Aorta (tissue), 5 donors: Measurements from ENCODE around the gene PSMF1. TPM values are rescaled to one million over a fixed set of nuclear protein-coding genes. Genes with fewer than 3 reads are reported as not detected.

Source experiments
- ATAC-seq: fragments of 200-7000 bp; cut with Tn5 transposase; one replicate; pipeline ENCODE4 v1.9.1; 2022; ENCODE audit warnings: moderate library complexity; ENCODE audit not compliant: low FRiP score
- DNase-seq, 2 donors: peaks; one replicate each; pipeline ENCODE4 v3.0.0-alpha.2; 2020
- H3K27ac ChIP-seq, 2 donors: one replicate each; pipeline ENCODE4 v1.5.1; 2013; ENCODE audit warnings: low read length in 2 of 2, mild to moderate bottlenecking in 2 of 2, moderate library complexity in 2 of 2, control low read depth in 1 of 2, inconsistent platforms in 1 of 2, low read depth in 1 of 2
- H3K27me3 ChIP-seq, 2 donors: one replicate each; pipeline ENCODE4 v1.6.1; 2013; ENCODE audit warnings: control low read depth in 1 of 2, low read length in 1 of 2, mild to moderate bottlenecking in 1 of 2, moderate library complexity in 1 of 2; ENCODE audit not compliant: insufficient read depth in 2 of 2, control insufficient read depth in 1 of 2
- H3K36me3 ChIP-seq, 2 donors: one replicate each; pipeline ENCODE4 v1.6.1; 2013; ENCODE audit warnings: control low read depth in 1 of 2, low read length in 1 of 2, mild to moderate bottlenecking in 1 of 2; ENCODE audit not compliant: insufficient read depth in 2 of 2, control insufficient read depth in 1 of 2
- H3K4me1 ChIP-seq, 2 donors: one replicate each; pipeline ENCODE4 v1.6.1; 2013; ENCODE audit warnings: low read length in 2 of 2, control low read depth in 1 of 2, mild to moderate bottlenecking in 1 of 2, moderate library complexity in 1 of 2; ENCODE audit not compliant: insufficient read depth in 2 of 2, control insufficient read depth in 1 of 2
- H3K4me3 ChIP-seq, 2 donors: one replicate each; pipeline ENCODE4 v1.5.1; 2013; ENCODE audit warnings: low read length in 2 of 2, control low read depth in 1 of 2, mild to moderate bottlenecking in 1 of 2
- H3K9me3 ChIP-seq: one replicate; pipeline ENCODE4 v1.6.1; 2013; ENCODE audit warnings: mild to moderate bottlenecking, low read length; ENCODE audit not compliant: control insufficient read depth
- WGBS, 2 donors: extraction: QIAGEN DNeasy Blood & Tissue Kit; methylation state at CpG; one replicate each; pipeline ENCODE4 v1.1.7; 2013; 5-methylcytosine and 5-hydroxymethylcytosine counted together
- intact Hi-C, 2 donors: fragments of 100-400 bp; cut with DNase I; formaldehyde crosslinking; loops; one replicate each; pipeline versions ENCODE4 v1.14.2 to v1.15.0; 2022
- polyA plus RNA-seq, 2 donors: library from polyadenylated mRNA; stranded (reverse); fragments of 200-250 nt; gene quantifications; one replicate each; pipeline ENCODE4 v1.2.3, GENCODE V29; 2013
- total RNA-seq, 2 donors: library from RNA; stranded (reverse); fragmentation: NEBNext Ultra II Directional; extraction: Animal tissue kit (Norgen Biotek cat#: 25700); gene quantifications; one replicate each; pipeline ENCODE4 v1.2.1, GENCODE V29; 2021
- donor health status: healthy with polysubstance abuse.
- donor health status: Bipolar disorder and iron deficiency.
- donor health status: DM: no; HTN: no; CAD: no.
- donor health status: DM: no; HTN: no; CAD: no.
- donor health status: DM: yes; HTN: yes; CAD: no.

The PSMF1 gene
- total and polyA plus RNA-seq, 4 donors, result 39.3 to 105 (median 83.8) TPM

- 62 to 64% methylated on average over 4 of the region's 4 CpGs for WGBS, 2 donors
- intact Hi-C loops, result no loop called here
- Histone ChIP-seq H3K4me1 (no peaks in the 10 kb centered on the region), H3K27ac (no peak overlapping the region), H3K9me3 (no peaks in the 10 kb centered on the region), H3K36me3 (peaks cover 2 to 11% of the 10 kb centered on the region in 2 donors), H3K4me3 (no peak overlapping the region), H3K27me3 (no peaks in the 10 kb centered on the region)
- DNase-seq (no peak), ATAC-seq (no peak)
Measured at GRCh38 chr20:1150218-1150617, 31.8 kb downstream of the PSMF1 start.

GRCh38 chr20:1150968-1151367, 32.6 kb downstream of the PSMF1 start:
- Histone ChIP-seq H3K27ac (no peak overlapping the region), H3K9me3 (no peaks in the 10 kb centered on the region), H3K4me3 (no peak overlapping the region), H3K4me1 (no peaks in the 10 kb centered on the region), H3K27me3 (no peaks in the 10 kb centered on the region), H3K36me3 (peaks cover 2 to 13% of the 10 kb centered on the region in 2 donors)
- no peak for ATAC-seq
- DNase-seq, result no peak
- 92 to 98% methylated on average over 1 of the region's 1 CpG for WGBS, 2 donors
- intact Hi-C loops, result no loop called here

GRCh38 chr20:1154226-1154625, 35.8 kb downstream of the PSMF1 start:
- H3K27ac ChIP-seq, result no peak overlapping the region
- intact Hi-C loops, result no loop called here
- ATAC-seq (no peak), DNase-seq (no peak)
- H3K4me1 ChIP-seq, result no peaks in the 10 kb centered on the region
- no peaks in the 10 kb centered on the region for H3K27me3 ChIP-seq
- no peaks in the 10 kb centered on the region for H3K9me3 ChIP-seq
- H3K36me3 ChIP-seq, result peaks cover 0 to 10% of the 10 kb centered on the region in 2 donors
- no peak overlapping the region for H3K4me3 ChIP-seq

- WGBS, 2 donors, result 90 to 100% methylated on average over 1 of the region's 1 CpG
- DNase-seq (no peak), ATAC-seq (no peak)
- H3K4me1 ChIP-seq, result no peaks in the 10 kb centered on the region
- H3K27ac ChIP-seq, result no peak overlapping the region
- no peaks in the 10 kb centered on the region for H3K27me3 ChIP-seq
- H3K9me3 ChIP-seq, result no peaks in the 10 kb centered on the region
- H3K4me3 ChIP-seq, result no peak overlapping the region
- H3K36me3 ChIP-seq, result peaks cover 0 to 10% of the 10 kb centered on the region in 2 donors
- intact Hi-C loops, result no loop called here
Measured at GRCh38 chr20:1154691-1155090, 36.3 kb downstream of the PSMF1 start.

GRCh38 chr20:1155342-1155741, 36.9 kb downstream of the PSMF1 start:
- 97 to 100% methylated on average over 3 of the region's 3 CpGs for WGBS, 2 donors
- Histone ChIP-seq H3K27me3 (no peaks in the 10 kb centered on the region), H3K27ac (no peak overlapping the region), H3K9me3 (no peaks in the 10 kb centered on the region), H3K4me3 (no peak overlapping the region), H3K4me1 (no peaks in the 10 kb centered on the region), H3K36me3 (peaks cover 0 to 10% of the 10 kb centered on the region in 2 donors)
- intact Hi-C loops, result no loop called here
- DNase-seq (no peak), ATAC-seq (no peak)

GRCh38 chr20:1160496-1160895, 42.1 kb downstream of the PSMF1 start:
- WGBS, 2 donors, result 97% methylated on average over 10 of the region's 10 CpGs
- H3K36me3 ChIP-seq, result peaks cover under 1 to 22% of the 10 kb centered on the region in 2 donors
- intact Hi-C loops, result no loop called here
- H3K4me1 ChIP-seq, result no peaks in the 10 kb centered on the region
- DNase-seq (no peak), ATAC-seq (no peak)
- H3K27ac ChIP-seq, result no peak overlapping the region
- H3K27me3 ChIP-seq, result no peaks in the 10 kb centered on the region
- no peak overlapping the region for H3K4me3 ChIP-seq
- H3K9me3 ChIP-seq, result no peaks in the 10 kb centered on the region

- H3K9me3 ChIP-seq, result no peaks in the 10 kb centered on the region
- H3K4me3 ChIP-seq, result no peak overlapping the region
- DNase-seq (no peak), ATAC-seq (no peak)
- no peaks in the 10 kb centered on the region for H3K27me3 ChIP-seq
- H3K36me3 ChIP-seq, result peaks cover 3 to 23% of the 10 kb centered on the region in 2 donors
- H3K4me1 ChIP-seq, result no peaks in the 10 kb centered on the region
- H3K27ac ChIP-seq, result no peak overlapping the region
- intact Hi-C loops, result no loop called here
- WGBS, 2 donors, result 97 to 98% methylated on average over 12 of the region's 12 CpGs
Measured at GRCh38 chr20:1160991-1161390, 42.6 kb downstream of the PSMF1 start.

- no peak for ATAC-seq
- 94 to 95% methylated on average over 6 of the region's 6 CpGs for WGBS, 2 donors
- DNase-seq, result no peak
- no peaks in the 10 kb centered on the region for H3K9me3 ChIP-seq
- no peaks in the 10 kb centered on the region for H3K4me1 ChIP-seq
- no peak overlapping the region for H3K27ac ChIP-seq
- H3K4me3 ChIP-seq, result no peak overlapping the region
- H3K36me3 ChIP-seq, result peaks cover 3 to 24% of the 10 kb centered on the region in 2 donors
- intact Hi-C loops, result no loop called here
- no peaks in the 10 kb centered on the region for H3K27me3 ChIP-seq
Measured at GRCh38 chr20:1163105-1163504, 44.7 kb downstream of the PSMF1 start.

- H3K36me3 ChIP-seq, result peaks cover 3 to 24% of the 10 kb centered on the region in 2 donors
Measured at GRCh38 chr20:1163653-1164052, 45.3 kb downstream of the PSMF1 start.

More at GRCh38 chr20:1163653-1164052, 45.3 kb downstream of the PSMF1 start:
- H3K4me3 ChIP-seq, result no peak overlapping the region
- 70 to 73% methylated on average over 2 of the region's 2 CpGs for WGBS, 2 donors
- DNase-seq, result no peak
- no peaks in the 10 kb centered on the region for H3K9me3 ChIP-seq
- no peak overlapping the region for H3K27ac ChIP-seq
- no peak for ATAC-seq
- no peaks in the 10 kb centered on the region for H3K4me1 ChIP-seq
- intact Hi-C loops, result no loop called here
- no peaks in the 10 kb centered on the region for H3K27me3 ChIP-seq
